ENCODE data around the gene RPP25.
"Not testable (repeated sequence)": the region's sequence is repeated elsewhere in the genome, so short reads cannot be mapped to it uniquely, and the experiment has no call there.

The RPP25 gene

DNA sequence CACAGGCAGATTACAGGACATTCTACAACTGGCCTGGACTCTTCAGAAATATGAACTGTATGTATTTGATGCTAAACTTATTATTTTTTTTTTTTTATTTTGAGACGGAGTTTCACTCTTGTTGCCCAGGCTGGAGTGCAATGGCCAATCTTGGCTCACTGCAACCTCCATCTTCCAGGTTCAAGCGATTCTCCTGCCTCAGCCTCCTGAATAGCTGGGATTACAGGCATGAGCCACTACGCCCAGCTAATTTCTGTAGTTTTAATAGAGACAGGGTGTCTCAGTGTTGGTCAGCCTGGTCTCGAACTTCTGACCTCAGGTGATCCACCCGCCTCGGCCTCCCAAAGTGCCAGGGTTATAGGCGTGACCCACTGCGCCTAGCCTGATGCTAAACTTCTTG is 42.8 kb downstream of the RPP25 start:
- DNase-seq: not testable (repeated sequence)

DNA sequence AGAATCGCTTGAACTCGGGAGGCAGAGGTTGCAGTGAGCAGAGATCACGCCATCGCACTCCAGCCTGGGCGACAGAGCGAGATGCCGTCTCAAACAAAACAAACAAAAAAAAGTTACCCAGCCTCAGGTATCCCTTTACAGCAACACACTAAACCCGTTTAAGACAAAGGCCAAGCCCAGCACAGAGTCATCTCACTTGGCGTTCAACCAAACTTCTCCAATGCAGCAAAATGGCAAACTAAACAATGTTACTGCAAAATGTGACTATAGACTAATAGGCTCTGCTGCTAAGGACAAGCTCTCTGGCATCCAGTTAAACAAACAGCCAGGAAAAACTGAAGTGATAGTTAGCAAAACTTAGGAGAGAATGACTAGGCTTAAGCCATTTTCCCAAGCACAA is 43.5 kb downstream of the RPP25 start:
- no peak for DNase-seq

DNA sequence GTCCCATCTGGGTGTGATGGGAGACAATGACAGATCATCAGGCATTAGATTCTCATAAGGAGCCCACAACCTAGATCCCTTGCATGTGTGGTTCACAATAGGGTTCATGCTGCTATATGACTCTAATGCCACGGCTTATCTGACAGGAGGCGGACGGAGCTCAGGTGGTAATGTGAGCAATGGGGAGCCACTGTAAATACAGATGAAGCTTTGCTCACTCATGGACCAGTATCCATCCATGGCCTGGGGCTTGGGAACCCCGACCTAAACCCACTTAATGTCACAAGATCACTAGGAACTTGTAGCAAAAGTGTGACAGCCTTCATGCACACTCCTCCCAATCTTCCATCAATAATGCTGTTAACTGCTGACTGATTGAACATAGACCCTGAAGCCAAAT is 47.9 kb downstream of the RPP25 start:
- DNase-seq: no peak

GRCh38 chr15:74907163-74907870 is 49.3 kb downstream of the RPP25 start:
- no peak for DNase-seq

- DNase-seq: peak; percentile 59 to 77 (median 65)
Observed at GRCh38 chr15:74906450-74907162, 50.0 kb downstream of the RPP25 start, which contains the start of gene FAM219B. FAM219B (minus strand) TSS chr15:74906851; CDS start chr15:74906800, 51 bp downstream.

DNA sequence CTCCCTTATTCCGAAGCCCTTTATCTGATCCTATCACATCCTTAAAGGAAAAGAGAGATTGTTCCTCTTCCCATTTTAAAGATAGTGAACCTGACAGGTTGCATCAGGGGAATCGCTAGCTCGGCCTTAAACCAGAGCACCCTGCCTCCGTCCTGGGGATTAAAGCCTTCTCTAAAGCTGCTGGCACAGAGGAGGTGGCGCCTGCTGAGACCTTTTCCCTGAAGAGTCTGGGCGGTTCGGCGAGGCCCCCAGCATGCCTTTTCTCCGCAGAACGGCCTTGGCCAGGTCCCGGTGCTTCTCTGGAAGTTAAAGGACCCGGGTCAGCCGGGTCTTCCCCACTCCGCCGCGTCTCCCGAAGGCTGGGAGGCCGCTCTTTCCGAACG is 50.5 kb downstream of the RPP25 start:
- DNase-seq: peak in 2 of 5 donors; percentile 15 to 28
